Testis (tissue), 2 donors: ENCODE measurements around the gene SYT5.

Source experiments
- CTCF ChIP-seq, 3 experiments: fragments of 450-650 bp in 2 of 3; fragments of 200-600 bp in 1 of 3; sonication (generic) in 1 of 3; IDR thresholded peaks; one replicate each; pipeline ENCODE4 v1.5.1; 2016 to 2019; ENCODE audit warnings: antibody characterized with exemption in 3 of 3, mild to moderate bottlenecking in 2 of 3, moderate library complexity in 1 of 3
- POLR2A ChIP-seq: fragments of 450-650 bp; IDR thresholded peaks from one replicate; pipeline ENCODE4 v1.6.1; 2017; ENCODE audit warnings: antibody characterized with exemption, mild to moderate bottlenecking, moderate library complexity

DNA sequence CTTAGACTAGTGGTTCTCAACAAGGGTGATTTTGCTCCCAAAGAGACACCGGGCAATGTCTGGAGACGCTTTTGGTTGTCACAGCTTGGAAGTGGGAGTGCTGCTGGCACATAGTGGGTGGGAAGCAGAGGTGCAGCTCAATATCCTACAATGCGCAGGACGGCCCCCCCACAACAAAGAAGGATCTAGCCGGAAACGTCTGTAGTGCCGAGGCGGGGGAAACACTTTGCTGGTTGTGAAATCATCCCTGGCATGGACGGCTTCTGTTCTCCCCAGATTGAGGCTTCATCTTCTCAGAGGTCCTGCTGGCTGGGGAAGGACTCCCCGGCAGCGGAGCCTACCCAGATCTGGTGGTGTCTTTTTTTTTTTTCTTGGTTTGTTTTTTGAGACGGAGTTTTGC lies 13.4 kb upstream of the SYT5 start:
- no peak for TF ChIP-seq POLR2A
- no peak for TF ChIP-seq CTCF (IDR thresholded peaks at IDR 0.05)
